Kidney epithelial cell (primary cell): Measurements from ENCODE around the gene TMEM120B. TPM values are rescaled to one million over a fixed set of nuclear protein-coding genes. Genes with fewer than 3 reads are reported as not detected.

ENCODE experiments used
- DNase-seq: peaks from one replicate; pipeline ENCODE4 v3.0.0-alpha.2; 2010; ENCODE audit warnings: low read depth
- H3K27me3 ChIP-seq: 2 replicates; pipeline ENCODE4 v1.6.0; 2011; ENCODE audit warnings: low read length; ENCODE audit not compliant: control insufficient read depth, insufficient read depth
- H3K36me3 ChIP-seq: 2 replicates; pipeline ENCODE4 v1.5.1; 2011; ENCODE audit warnings: low read length; ENCODE audit not compliant: control insufficient read depth, insufficient read depth
- H3K4me3 ChIP-seq: 2 replicates; pipeline ENCODE4 v1.5.1; 2011; ENCODE audit warnings: low read depth, mild to moderate bottlenecking, control low read depth, low read length
- total RNA-seq: library from RNA; depleted of rRNA; stranded (reverse); fragments of >200 nt; gene quantifications from 2 replicates; pipeline ENCODE4 v1.2.3, GENCODE V29; 2015
- TF ChIP-seq, protein P1 (sequence below): IDR thresholded peaks from 2 replicates; pipeline ENCODE4 v1.5.1; 2011; ENCODE audit warnings: mild to moderate bottlenecking, moderate library complexity, low read length, control low read depth, inconsistent platforms; ENCODE audit not compliant: insufficient read depth, poor library complexity, severe bottlenecking

TMEM120B gene
- total RNA-seq, 1 donor from 2014 or later, result 8.8 TPM

DNA sequence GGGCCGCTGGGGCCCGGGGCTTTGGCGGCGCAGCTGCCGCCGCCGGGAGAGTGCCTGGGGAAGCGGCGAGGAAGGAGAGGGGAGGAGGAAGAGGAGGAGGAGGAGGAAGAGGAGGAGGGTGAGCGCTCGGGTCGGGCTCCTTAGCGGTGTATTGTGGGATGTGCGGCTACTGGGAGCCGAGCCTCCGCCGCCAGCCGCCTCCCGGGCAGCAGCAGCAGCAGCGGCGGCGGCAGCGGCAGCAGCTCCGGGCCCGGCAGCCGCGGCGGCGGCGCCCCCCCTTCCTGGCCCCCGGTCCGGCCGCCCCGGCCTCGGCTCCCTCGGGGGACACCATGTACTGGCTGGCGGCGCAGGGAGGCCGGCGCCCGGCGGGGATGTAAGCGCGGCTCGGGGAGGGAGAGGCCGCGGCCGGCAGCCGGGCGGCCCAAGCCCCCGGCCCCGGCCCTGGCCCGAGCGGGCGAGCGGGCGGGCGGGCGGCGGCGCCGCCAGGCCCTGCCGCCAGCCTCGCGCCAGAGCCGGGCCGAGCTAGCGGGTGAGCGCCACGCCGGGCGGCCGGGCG is 91.4 kb downstream of the TMEM120B start, which contains the start of gene SETD1B:
Gene SETD1B, plus strand, starts transcription at position 149 of the 556 bp plus-strand sequence. CDS start 729 bp downstream, outside the sequence.
- H3K36me3 ChIP-seq, result no peaks in the 10 kb centered on the region
- DNase-seq, result no peak
- H3K4me3 ChIP-seq, result peak within 1 kb of the TSS; percentile 68
- TF ChIP-seq, protein P1, sequence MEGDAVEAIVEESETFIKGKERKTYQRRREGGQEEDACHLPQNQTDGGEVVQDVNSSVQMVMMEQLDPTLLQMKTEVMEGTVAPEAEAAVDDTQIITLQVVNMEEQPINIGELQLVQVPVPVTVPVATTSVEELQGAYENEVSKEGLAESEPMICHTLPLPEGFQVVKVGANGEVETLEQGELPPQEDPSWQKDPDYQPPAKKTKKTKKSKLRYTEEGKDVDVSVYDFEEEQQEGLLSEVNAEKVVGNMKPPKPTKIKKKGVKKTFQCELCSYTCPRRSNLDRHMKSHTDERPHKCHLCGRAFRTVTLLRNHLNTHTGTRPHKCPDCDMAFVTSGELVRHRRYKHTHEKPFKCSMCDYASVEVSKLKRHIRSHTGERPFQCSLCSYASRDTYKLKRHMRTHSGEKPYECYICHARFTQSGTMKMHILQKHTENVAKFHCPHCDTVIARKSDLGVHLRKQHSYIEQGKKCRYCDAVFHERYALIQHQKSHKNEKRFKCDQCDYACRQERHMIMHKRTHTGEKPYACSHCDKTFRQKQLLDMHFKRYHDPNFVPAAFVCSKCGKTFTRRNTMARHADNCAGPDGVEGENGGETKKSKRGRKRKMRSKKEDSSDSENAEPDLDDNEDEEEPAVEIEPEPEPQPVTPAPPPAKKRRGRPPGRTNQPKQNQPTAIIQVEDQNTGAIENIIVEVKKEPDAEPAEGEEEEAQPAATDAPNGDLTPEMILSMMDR, result no peak
- no peaks in the 10 kb centered on the region for H3K27me3 ChIP-seq

DNA sequence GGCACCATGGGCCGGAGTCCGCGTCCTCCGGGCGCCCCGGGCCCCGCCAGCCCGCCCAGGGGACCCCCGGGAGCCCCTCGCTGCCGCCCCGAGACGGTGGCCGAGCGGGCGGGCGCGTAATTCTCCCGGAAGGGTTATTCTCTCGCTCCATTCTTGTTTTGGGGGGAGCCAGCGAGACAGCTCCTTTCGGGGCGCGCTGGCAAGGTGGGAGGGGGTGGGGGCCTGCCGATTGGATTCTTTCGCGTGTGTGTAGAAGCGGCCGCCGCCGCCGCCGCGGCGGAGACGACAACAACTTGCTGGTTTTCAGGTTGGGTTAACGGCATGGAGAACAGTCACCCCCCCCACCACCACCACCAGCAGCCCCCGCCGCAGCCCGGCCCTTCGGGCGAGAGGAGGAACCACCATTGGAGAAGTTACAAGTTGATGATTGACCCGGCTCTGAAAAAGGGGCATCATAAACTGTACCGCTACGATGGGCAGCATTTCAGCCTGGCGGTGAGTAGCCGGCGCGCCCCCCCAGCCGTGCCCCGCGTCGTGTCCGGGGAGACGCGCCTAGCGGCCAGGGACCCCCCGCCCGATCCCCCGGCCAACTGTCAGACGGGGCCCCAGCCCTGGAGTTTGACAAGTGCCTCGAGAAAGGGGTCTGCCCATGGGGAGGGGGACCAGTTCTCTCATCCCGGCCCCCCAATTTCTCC is 92.0 kb downstream of the TMEM120B start:
- H3K4me3 ChIP-seq, result peak overlapping the region; percentile 68
- no peaks in the 10 kb centered on the region for H3K27me3 ChIP-seq
- TF ChIP-seq, protein P1, result no peak
- no peak for DNase-seq
- no peaks in the 10 kb centered on the region for H3K36me3 ChIP-seq

DNA sequence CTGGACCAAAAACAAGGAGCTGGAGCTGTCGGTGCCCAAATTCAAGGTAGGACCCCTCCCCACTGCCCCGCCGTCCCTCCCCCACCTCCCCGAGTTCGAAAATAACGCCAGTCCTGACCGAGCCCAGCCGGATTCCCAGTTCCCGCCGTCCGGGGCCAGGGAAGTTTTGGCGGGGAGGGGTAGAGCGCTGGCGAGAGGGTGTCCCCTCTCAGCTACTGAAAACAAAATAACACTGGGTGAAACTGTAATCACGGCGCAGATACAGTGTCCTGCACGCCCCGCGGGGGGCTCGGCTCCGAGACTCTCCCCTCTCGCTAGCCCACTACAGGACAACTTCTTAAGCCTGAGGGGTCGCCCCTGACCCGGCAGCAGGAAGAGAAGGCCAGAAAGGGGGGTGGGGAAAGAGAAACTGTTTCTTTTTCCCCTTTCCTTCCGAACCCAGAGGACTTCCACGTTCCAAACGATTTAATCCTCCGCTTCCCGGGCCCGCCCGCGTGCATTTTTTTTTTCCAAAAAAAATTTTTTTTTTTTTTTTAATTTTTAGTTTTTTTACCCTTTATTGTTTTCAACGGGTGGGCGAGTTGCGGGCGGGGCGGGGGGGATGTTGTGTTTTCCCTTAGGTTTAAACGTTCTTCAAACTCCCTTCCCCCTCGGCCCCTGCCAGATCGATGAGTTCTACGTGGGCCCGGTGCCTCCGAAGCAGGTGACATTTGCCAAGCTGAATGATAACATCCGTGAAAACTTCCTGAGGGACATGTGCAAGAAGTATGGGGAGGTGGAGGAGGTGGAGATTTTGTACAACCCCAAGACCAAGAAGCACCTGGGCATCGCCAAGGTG is 92.8 kb downstream of the TMEM120B start:
- TF ChIP-seq, protein P1, result no peak
- peak overlapping the region; percentile 68 for H3K4me3 ChIP-seq
- H3K36me3 ChIP-seq, result no peaks in the 10 kb centered on the region
- no peaks in the 10 kb centered on the region for H3K27me3 ChIP-seq
- no peak for DNase-seq

DNA sequence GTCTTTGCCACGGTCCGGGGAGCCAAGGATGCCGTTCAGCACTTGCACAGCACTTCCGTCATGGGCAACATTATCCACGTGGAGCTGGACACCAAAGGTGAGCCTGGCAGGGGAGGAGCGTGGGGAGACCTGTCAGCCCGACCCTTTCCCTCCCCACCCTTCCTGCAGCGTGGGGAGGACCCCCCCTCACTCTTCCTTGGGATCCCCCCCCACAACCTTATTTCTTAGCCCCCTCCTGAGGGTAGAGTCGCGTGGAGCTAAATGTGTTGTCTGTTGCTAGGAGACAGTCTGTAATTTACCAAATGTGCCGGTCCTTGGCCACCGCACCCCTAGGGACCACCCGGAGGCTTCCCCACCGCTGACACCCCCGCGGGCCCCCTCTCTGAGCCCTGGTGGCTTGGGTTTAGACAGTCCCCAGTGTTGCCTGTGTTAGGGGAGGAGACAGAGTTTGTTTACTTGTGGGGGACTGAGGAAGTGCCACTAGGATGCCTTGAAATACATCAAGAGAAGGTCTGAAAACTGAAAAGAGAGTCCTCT is 93.5 kb downstream of the TMEM120B start:
- H3K27me3 ChIP-seq, result no peaks in the 10 kb centered on the region
- DNase-seq, result no peak
- H3K36me3 ChIP-seq, result no peaks in the 10 kb centered on the region
- TF ChIP-seq, protein P1, result no peak
- peak overlapping the region; percentile 68 for H3K4me3 ChIP-seq

DNA sequence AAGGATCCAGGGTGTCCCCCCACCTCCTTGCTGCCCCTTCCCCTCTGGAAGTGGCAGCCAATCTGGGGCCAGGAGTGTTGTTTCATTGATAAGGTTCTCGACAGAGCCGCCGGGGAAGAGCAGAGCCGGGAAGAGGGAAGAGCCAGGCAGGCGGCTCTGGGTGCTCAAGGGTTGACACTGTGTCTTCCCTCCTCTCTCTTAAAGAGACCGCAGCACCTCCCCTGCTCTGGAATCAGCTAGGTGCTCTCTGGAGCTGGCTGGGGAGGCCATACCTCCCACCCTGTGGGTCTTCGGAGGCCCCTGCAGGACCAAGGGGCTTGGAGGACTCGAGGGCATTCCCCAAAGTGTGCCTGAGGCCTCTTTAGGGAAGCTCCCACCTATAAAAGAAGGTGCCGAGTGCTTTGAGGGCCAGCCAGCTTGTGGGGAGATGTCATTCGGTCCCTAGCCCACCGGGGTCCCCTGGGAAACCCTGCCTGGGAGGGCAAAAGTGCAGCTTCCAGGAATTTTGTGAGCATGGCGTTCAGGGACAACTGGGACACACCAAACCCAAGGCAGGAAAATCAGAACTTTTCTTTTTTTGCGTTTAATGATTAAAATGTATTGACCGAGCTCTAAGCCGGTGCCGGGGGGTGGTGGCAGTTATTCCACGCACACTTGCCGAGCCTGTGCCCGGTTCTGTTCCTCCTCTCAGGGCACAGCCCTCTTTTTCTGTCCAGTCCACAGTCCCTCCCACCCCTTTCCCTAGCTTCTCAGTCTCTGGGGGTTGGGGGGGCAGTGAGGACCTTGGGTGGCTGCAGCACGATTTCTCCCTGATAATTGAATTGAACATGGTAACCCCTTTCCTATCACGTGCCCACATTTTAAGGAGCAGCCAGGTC is 94.2 kb downstream of the TMEM120B start:
- no peak for DNase-seq
- H3K36me3 ChIP-seq, result no peaks in the 10 kb centered on the region
- peak overlapping the region; percentile 68 for H3K4me3 ChIP-seq
- H3K27me3 ChIP-seq, result no peaks in the 10 kb centered on the region
- TF ChIP-seq, protein P1, result no peak
